Vagina (tissue), 2 donors: Measurements from ENCODE around the gene CALB2.

Experiments
- CTCF ChIP-seq, 3 experiments: fragments of 450-650 bp in 2 of 3; fragments of 200-600 bp in 1 of 3; sonication (generic) in 1 of 3; IDR thresholded peaks; one replicate each; pipeline ENCODE4 v1.5.1; 2017 to 2019; ENCODE audit warnings: antibody characterized with exemption in 3 of 3, mild to moderate bottlenecking in 2 of 3, moderate library complexity in 2 of 3
- POLR2A ChIP-seq, 2 donors: fragments of 450-650 bp; IDR thresholded peaks; one replicate each; pipeline ENCODE4 v1.6.1; 2017; ENCODE audit warnings: antibody characterized with exemption in 2 of 2, mild to moderate bottlenecking in 2 of 2, moderate library complexity in 2 of 2
- POLR2AphosphoS5 ChIP-seq, 2 donors: sonication (generic); formaldehyde crosslinking; IDR thresholded peaks; one replicate each; pipeline ENCODE4 v1.9.0; 2017; ENCODE audit warnings: antibody characterized with exemption in 2 of 2, mild to moderate bottlenecking in 2 of 2, low read depth in 1 of 2; ENCODE audit not compliant: insufficient read depth in 1 of 2

GRCh38 chr16:71421911-71422310, 63.4 kb downstream of the CALB2 start:
- TF ChIP-seq POLR2AphosphoS5 (IDR thresholded peaks at IDR 0.05; ENCODE audit: insufficient read depth in 1 of 2, low read depth in 1 of 2) (no peak), CTCF (IDR thresholded peaks at IDR 0.05) (no peak), POLR2A (IDR thresholded peaks at IDR 0.05) (no peak)
